GM12892 (cell line): ENCODE results near the gene CHST15.

Experiments used
- POLR2A ChIP-seq: IDR thresholded peaks from 2 replicates; pipeline ENCODE4 v1.6.1; 2011; ENCODE audit warnings: low read depth, low read length, control low read depth
- POLR2AphosphoS5 ChIP-seq: IDR thresholded peaks from 2 replicates; pipeline ENCODE4 v1.6.1; 2011; ENCODE audit warnings: low read depth, low read length, control low read depth
- TAF1 ChIP-seq: IDR thresholded peaks from 2 replicates; pipeline ENCODE4 v1.6.1; 2011; ENCODE audit warnings: low read depth, mild to moderate bottlenecking, control low read depth, low read length, borderline replicate concordance

GRCh38 chr10:124026589-124026939 is 66.8 kb downstream of the CHST15 start:
- no peak for TF ChIP-seq POLR2AphosphoS5
- no peak for TF ChIP-seq POLR2A
- TF ChIP-seq TAF1, result no peak
